Epithelial cell of proximal tubule (primary cell): ENCODE data around the gene SCN8A. TPM values are rescaled to one million over a fixed set of nuclear protein-coding genes. Genes with fewer than 3 reads are reported as not detected.

Experiments
- DNase-seq: peaks from one replicate; pipeline ENCODE4 v3.0.0-alpha.2; 2011; ENCODE audit warnings: low read depth
- H3K4me3 ChIP-seq: 2 replicates; pipeline ENCODE4 v1.5.1; 2011; ENCODE audit warnings: low read depth, mild to moderate bottlenecking, low read length
- CTCF ChIP-seq: conservative IDR thresholded peaks from 2 replicates; pipeline ENCODE4 v1.5.1; 2012; ENCODE audit warnings: low read depth, mild to moderate bottlenecking, low read length
- total RNA-seq: library from RNA; depleted of rRNA; stranded (reverse); fragments of >200 nt; gene quantifications from 2 replicates; pipeline ENCODE4 v1.2.3, GENCODE V29; 2015

The SCN8A gene
- total RNA-seq, 1 donor from 2014 or later = 0.86 TPM

DNA sequence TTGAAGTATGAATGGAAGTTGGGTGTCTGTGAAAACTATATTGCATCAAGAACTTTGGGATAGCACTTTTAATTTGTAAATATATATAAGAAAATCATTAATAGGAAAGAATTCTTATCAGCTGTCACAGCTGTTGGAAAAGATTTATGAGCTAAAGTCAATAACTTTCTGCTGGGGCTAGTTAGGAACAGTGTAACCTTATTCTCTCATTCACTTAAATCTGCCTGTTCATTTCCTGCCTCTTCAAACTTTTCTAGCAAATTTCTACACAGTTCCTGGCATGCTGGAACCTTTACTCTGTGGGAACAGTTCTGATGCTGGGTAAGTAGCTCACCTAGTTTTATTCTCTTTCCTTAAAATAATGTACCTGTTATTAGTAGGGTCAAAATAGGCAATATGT lies 109.9 kb downstream of the SCN8A start:
- no peak overlapping the region for H3K4me3 ChIP-seq
- no peak for DNase-seq
- no peak for TF ChIP-seq CTCF

- no peak for DNase-seq
- TF ChIP-seq CTCF = no peak
- H3K4me3 ChIP-seq = no peak overlapping the region
Measured at GRCh38 chr12:51702587-51702986, 111.6 kb downstream of the SCN8A start.

- H3K4me3 ChIP-seq = no peak overlapping the region
- DNase-seq = no peak
- TF ChIP-seq CTCF = no peak
Measured at GRCh38 chr12:51705450-51705849, 114.4 kb downstream of the SCN8A start.

DNA sequence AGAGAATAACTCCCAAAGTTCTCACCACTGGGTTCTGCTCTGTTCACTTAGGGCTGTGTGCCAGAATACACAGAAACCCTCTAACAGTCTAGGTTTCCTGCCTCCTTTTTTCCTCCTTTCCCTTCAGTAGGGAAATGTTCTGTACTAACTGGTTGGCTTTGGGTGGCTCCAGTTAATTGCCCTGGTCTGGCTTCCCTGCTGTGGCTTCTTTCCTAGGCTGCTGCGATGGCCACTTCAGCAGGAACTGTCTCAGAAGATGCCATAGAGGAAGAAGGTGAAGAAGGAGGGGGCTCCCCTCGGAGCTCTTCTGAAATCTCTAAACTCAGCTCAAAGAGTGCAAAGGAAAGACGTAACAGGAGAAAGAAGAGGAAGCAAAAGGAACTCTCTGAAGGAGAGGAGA lies 115.2 kb downstream of the SCN8A start:
- no peak for TF ChIP-seq CTCF
- H3K4me3 ChIP-seq = no peak overlapping the region
- no peak for DNase-seq

- H3K4me3 ChIP-seq = no peak overlapping the region
- no peak for TF ChIP-seq CTCF
- DNase-seq = no peak
Measured at GRCh38 chr12:51714666-51715065, 123.6 kb downstream of the SCN8A start.

DNA sequence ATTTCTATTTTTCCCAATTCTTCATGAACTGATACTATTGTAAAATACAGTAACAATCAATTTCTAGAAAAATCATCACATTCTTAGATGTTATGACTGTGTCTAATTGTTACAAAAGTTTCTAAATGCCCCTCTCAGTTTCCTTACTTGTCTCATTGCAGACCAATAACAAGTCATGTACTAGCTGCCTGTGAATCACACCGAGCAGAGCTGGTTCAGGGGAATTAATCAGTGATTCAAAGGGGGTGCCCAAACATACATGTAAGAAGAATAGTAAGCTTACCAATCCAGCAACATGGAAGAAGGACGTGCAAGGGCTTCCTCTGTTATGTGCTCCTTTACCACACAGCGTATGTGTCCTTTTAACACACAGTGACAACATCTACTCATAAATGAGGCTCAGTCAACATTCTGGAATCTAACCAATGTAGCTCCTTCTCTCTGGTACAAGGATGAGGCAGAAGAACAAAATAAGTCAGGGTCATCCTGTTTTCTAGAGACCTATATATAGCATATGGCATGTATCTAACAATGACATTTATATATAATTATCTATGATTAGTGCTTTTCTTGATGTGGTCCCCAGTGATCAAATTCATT lies 126.4 kb downstream of the SCN8A start:
- no peak for TF ChIP-seq CTCF
- no peak for DNase-seq
- no peak overlapping the region for H3K4me3 ChIP-seq

GRCh38 chr12:51721282-51721940 lies 130.4 kb downstream of the SCN8A start:
- DNase-seq = no peak
- peak overlapping the region; percentile 30 for H3K4me3 ChIP-seq
- TF ChIP-seq CTCF = no peak
